ENCODE results near the gene VAMP4.
"Not testable (repeated sequence)": the region's sequence is repeated elsewhere in the genome, so short reads cannot be mapped to it uniquely, and the experiment has no call there.

The VAMP4 gene

GRCh38 chr1:171711643-171712042 lies 30.2 kb downstream of the VAMP4 start:
- Histone ChIP-seq H3K27me3 (ENCODE audit: control insufficient read depth, insufficient read depth, low read length, poor library complexity, severe bottlenecking) (no peaks in the 10 kb centered on the region), H3K9me3 (ENCODE audit: control insufficient read depth, low read length) (no peaks in the 10 kb centered on the region), H3K4me1 (ENCODE audit: control insufficient read depth, insufficient read depth, low read length) (no peaks in the 10 kb centered on the region), H3K36me3 (ENCODE audit: control insufficient read depth, insufficient read depth, low read length) (no peaks in the 10 kb centered on the region), H3K4me3 (ENCODE audit: insufficient read depth, low read depth, low read length) (no peak overlapping the region), H3K27ac (ENCODE audit: insufficient read depth, low read depth, low read length, poor library complexity, severe bottlenecking) (no peak overlapping the region)
- 86 to 97% methylated on average over 2 to 4 of the region's 4 CpGs for WGBS, 2 experiments

- Histone ChIP-seq H3K4me1 (ENCODE audit: control insufficient read depth, insufficient read depth, low read length) (no peaks in the 10 kb centered on the region), H3K36me3 (ENCODE audit: control insufficient read depth, insufficient read depth, low read length) (no peaks in the 10 kb centered on the region), H3K4me3 (ENCODE audit: insufficient read depth, low read depth, low read length) (no peak overlapping the region), H3K27me3 (ENCODE audit: control insufficient read depth, insufficient read depth, low read length, poor library complexity, severe bottlenecking) (no peaks in the 10 kb centered on the region), H3K27ac (ENCODE audit: insufficient read depth, low read depth, low read length, poor library complexity, severe bottlenecking) (no peak overlapping the region), H3K9me3 (ENCODE audit: control insufficient read depth, low read length) (no peaks in the 10 kb centered on the region)
- 95 to 100% methylated on average over 2 to 3 of the region's 3 CpGs for WGBS, 2 experiments
Measured at GRCh38 chr1:171707583-171707982, 34.3 kb downstream of the VAMP4 start.

- H3K36me3 ChIP-seq (ENCODE audit: control insufficient read depth, insufficient read depth, low read length) = no peaks in the 10 kb centered on the region
- no peaks in the 10 kb centered on the region for H3K27me3 ChIP-seq (ENCODE audit: control insufficient read depth, insufficient read depth, low read length, poor library complexity, severe bottlenecking)
- H3K4me1 ChIP-seq (ENCODE audit: control insufficient read depth, insufficient read depth, low read length) = peaks cover 10% of the 10 kb centered on the region
- H3K9me3 ChIP-seq (ENCODE audit: control insufficient read depth, low read length) = no peaks in the 10 kb centered on the region
- H3K27ac ChIP-seq (ENCODE audit: insufficient read depth, low read depth, low read length, poor library complexity, severe bottlenecking) = no peak overlapping the region
- H3K4me3 ChIP-seq (ENCODE audit: insufficient read depth, low read depth, low read length) = no peak overlapping the region
Measured at GRCh38 chr1:171702598-171702997, 39.3 kb downstream of the VAMP4 start.

- 82 to 86% methylated on average over 2 of the region's 2 CpGs for WGBS, 2 experiments
- no peaks in the 10 kb centered on the region for H3K27me3 ChIP-seq (ENCODE audit: control insufficient read depth, insufficient read depth, low read length, poor library complexity, severe bottlenecking)
- no peaks in the 10 kb centered on the region for H3K36me3 ChIP-seq (ENCODE audit: control insufficient read depth, insufficient read depth, low read length)
- H3K9me3 ChIP-seq (ENCODE audit: control insufficient read depth, low read length) = no peaks in the 10 kb centered on the region
- no peak overlapping the region for H3K4me3 ChIP-seq (ENCODE audit: insufficient read depth, low read depth, low read length)
- H3K27ac ChIP-seq (ENCODE audit: insufficient read depth, low read depth, low read length, poor library complexity, severe bottlenecking) = no peak overlapping the region
- H3K4me1 ChIP-seq (ENCODE audit: control insufficient read depth, insufficient read depth, low read length) = peaks cover 10% of the 10 kb centered on the region
Measured at GRCh38 chr1:171699531-171699930, 42.3 kb downstream of the VAMP4 start.

GRCh38 chr1:171695772-171696171 lies 46.1 kb downstream of the VAMP4 start:
- not testable (repeated sequence) for H3K9me3 ChIP-seq (ENCODE audit: control insufficient read depth, low read length); H3K4me3 ChIP-seq (ENCODE audit: insufficient read depth, low read depth, low read length); H3K36me3 ChIP-seq (ENCODE audit: control insufficient read depth, insufficient read depth, low read length); H3K4me1 ChIP-seq (ENCODE audit: control insufficient read depth, insufficient read depth, low read length); H3K27me3 ChIP-seq (ENCODE audit: control insufficient read depth, insufficient read depth, low read length, poor library complexity, severe bottlenecking); H3K27ac ChIP-seq (ENCODE audit: insufficient read depth, low read depth, low read length, poor library complexity, severe bottlenecking)
- 87 to 92% methylated on average over 14 of the region's 14 CpGs for WGBS, 2 experiments

GRCh38 chr1:171693541-171693940 lies 48.3 kb downstream of the VAMP4 start:
- H3K4me3 ChIP-seq (ENCODE audit: insufficient read depth, low read depth, low read length); H3K36me3 ChIP-seq (ENCODE audit: control insufficient read depth, insufficient read depth, low read length); H3K9me3 ChIP-seq (ENCODE audit: control insufficient read depth, low read length); H3K4me1 ChIP-seq (ENCODE audit: control insufficient read depth, insufficient read depth, low read length); H3K27ac ChIP-seq (ENCODE audit: insufficient read depth, low read depth, low read length, poor library complexity, severe bottlenecking); H3K27me3 ChIP-seq (ENCODE audit: control insufficient read depth, insufficient read depth, low read length, poor library complexity, severe bottlenecking): not testable (repeated sequence)
- 98 to 99% methylated on average over 9 to 12 of the region's 23 CpGs for WGBS, 2 experiments

GRCh38 chr1:171683870-171684269 lies 58.0 kb downstream of the VAMP4 start:
- no peak overlapping the region for H3K27ac ChIP-seq (ENCODE audit: insufficient read depth, low read depth, low read length, poor library complexity, severe bottlenecking)

GRCh38 chr1:171680339-171680738 lies 61.5 kb downstream of the VAMP4 start:
- H3K27me3 ChIP-seq (ENCODE audit: control insufficient read depth, insufficient read depth, low read length, poor library complexity, severe bottlenecking) = no peaks in the 10 kb centered on the region
- no peaks in the 10 kb centered on the region for H3K36me3 ChIP-seq (ENCODE audit: control insufficient read depth, insufficient read depth, low read length)
- WGBS, 2 experiments = 93 to 95% methylated on average over 3 of the region's 3 CpGs
- H3K9me3 ChIP-seq (ENCODE audit: control insufficient read depth, low read length) = no peaks in the 10 kb centered on the region
- no peak overlapping the region for H3K27ac ChIP-seq (ENCODE audit: insufficient read depth, low read depth, low read length, poor library complexity, severe bottlenecking)
- no peak overlapping the region for H3K4me3 ChIP-seq (ENCODE audit: insufficient read depth, low read depth, low read length)
- no peaks in the 10 kb centered on the region for H3K4me1 ChIP-seq (ENCODE audit: control insufficient read depth, insufficient read depth, low read length)

More at GRCh38 chr1:171683870-171684269, 58.0 kb downstream of the VAMP4 start:
- Histone ChIP-seq H3K27me3 (ENCODE audit: control insufficient read depth, insufficient read depth, low read length, poor library complexity, severe bottlenecking) (no peaks in the 10 kb centered on the region), H3K9me3 (ENCODE audit: control insufficient read depth, low read length) (no peaks in the 10 kb centered on the region), H3K36me3 (ENCODE audit: control insufficient read depth, insufficient read depth, low read length) (no peaks in the 10 kb centered on the region), H3K4me3 (ENCODE audit: insufficient read depth, low read depth, low read length) (no peak overlapping the region), H3K4me1 (ENCODE audit: control insufficient read depth, insufficient read depth, low read length) (no peaks in the 10 kb centered on the region)
- 91 to 94% methylated on average over 8 of the region's 8 CpGs for WGBS, 2 experiments

- Histone ChIP-seq H3K4me1 (ENCODE audit: control insufficient read depth, insufficient read depth, low read length) (no peaks in the 10 kb centered on the region), H3K36me3 (ENCODE audit: control insufficient read depth, insufficient read depth, low read length) (no peaks in the 10 kb centered on the region), H3K27ac (ENCODE audit: insufficient read depth, low read depth, low read length, poor library complexity, severe bottlenecking) (no peak overlapping the region), H3K9me3 (ENCODE audit: control insufficient read depth, low read length) (no peaks in the 10 kb centered on the region), H3K27me3 (ENCODE audit: control insufficient read depth, insufficient read depth, low read length, poor library complexity, severe bottlenecking) (no peaks in the 10 kb centered on the region), H3K4me3 (ENCODE audit: insufficient read depth, low read depth, low read length) (no peak overlapping the region)
- WGBS, 2 experiments = 95 to 100% methylated on average over 2 of the region's 2 CpGs
Measured at GRCh38 chr1:171676823-171677222, 65.0 kb downstream of the VAMP4 start.

- Histone ChIP-seq H3K9me3 (ENCODE audit: control insufficient read depth, low read length) (no peaks in the 10 kb centered on the region), H3K36me3 (ENCODE audit: control insufficient read depth, insufficient read depth, low read length) (no peaks in the 10 kb centered on the region), H3K4me1 (ENCODE audit: control insufficient read depth, insufficient read depth, low read length) (no peaks in the 10 kb centered on the region), H3K4me3 (ENCODE audit: insufficient read depth, low read depth, low read length) (no peak overlapping the region), H3K27me3 (ENCODE audit: control insufficient read depth, insufficient read depth, low read length, poor library complexity, severe bottlenecking) (no peaks in the 10 kb centered on the region), H3K27ac (ENCODE audit: insufficient read depth, low read depth, low read length, poor library complexity, severe bottlenecking) (no peak overlapping the region)
- 82 to 92% methylated on average over 2 to 3 of the region's 3 CpGs for WGBS, 2 experiments
Measured at GRCh38 chr1:171674431-171675405, 67.1 kb downstream of the VAMP4 start.
